Measurements from ENCODE around the gene TRIM9.

DNA sequence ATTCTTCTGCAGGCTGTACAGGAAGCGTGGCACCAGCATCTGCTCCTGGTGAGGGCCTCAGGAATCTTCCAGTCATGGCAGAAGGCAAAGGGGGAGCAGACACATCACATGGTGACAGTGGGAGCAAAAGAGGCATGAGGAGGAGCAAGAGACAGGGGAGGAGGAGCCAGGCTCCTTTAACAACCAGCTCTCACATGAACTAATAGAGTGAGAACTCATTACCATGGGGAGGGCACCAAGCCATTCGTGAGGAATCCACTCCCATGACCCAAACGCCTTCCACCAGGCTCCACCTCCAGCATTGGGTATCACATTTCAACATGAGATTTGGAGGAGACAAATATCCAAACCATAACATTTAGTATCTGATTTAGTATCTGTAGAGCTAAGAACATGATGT lies 14.7 kb upstream of the TRIM9 start:
- TF ChIP-seq CHD1 (IDR thresholded peaks at IDR 0.05; ENCODE audit: low read depth, low read length): no peak
- TF ChIP-seq POLR2A (IDR thresholded peaks at IDR 0.05; ENCODE audit: low read depth, low read length): no peak
- no peak for TF ChIP-seq MAFK (IDR thresholded peaks at IDR 0.05; ENCODE audit: low read depth, low read length)
- TF ChIP-seq, protein P1, sequence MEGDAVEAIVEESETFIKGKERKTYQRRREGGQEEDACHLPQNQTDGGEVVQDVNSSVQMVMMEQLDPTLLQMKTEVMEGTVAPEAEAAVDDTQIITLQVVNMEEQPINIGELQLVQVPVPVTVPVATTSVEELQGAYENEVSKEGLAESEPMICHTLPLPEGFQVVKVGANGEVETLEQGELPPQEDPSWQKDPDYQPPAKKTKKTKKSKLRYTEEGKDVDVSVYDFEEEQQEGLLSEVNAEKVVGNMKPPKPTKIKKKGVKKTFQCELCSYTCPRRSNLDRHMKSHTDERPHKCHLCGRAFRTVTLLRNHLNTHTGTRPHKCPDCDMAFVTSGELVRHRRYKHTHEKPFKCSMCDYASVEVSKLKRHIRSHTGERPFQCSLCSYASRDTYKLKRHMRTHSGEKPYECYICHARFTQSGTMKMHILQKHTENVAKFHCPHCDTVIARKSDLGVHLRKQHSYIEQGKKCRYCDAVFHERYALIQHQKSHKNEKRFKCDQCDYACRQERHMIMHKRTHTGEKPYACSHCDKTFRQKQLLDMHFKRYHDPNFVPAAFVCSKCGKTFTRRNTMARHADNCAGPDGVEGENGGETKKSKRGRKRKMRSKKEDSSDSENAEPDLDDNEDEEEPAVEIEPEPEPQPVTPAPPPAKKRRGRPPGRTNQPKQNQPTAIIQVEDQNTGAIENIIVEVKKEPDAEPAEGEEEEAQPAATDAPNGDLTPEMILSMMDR (conservative IDR thresholded peaks at IDR 0.05; ENCODE audit: low read depth, low read length): no peak
- TF ChIP-seq, protein P2, sequence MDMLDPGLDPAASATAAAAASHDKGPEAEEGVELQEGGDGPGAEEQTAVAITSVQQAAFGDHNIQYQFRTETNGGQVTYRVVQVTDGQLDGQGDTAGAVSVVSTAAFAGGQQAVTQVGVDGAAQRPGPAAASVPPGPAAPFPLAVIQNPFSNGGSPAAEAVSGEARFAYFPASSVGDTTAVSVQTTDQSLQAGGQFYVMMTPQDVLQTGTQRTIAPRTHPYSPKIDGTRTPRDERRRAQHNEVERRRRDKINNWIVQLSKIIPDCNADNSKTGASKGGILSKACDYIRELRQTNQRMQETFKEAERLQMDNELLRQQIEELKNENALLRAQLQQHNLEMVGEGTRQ (IDR thresholded peaks at IDR 0.05; ENCODE audit: low read depth, low read length): no peak
- TF ChIP-seq FOS (IDR thresholded peaks at IDR 0.05; ENCODE audit: low read depth, low read length): no peak
- TF ChIP-seq RAD21 (IDR thresholded peaks at IDR 0.05; ENCODE audit: low read length): no peak
- TF ChIP-seq SMC3 (IDR thresholded peaks at IDR 0.05; ENCODE audit: low read depth, low read length): no peak

Measured in IMR-90 (cell line).